Neural crest cell (in vitro differentiated cells): ENCODE measurements around the gene ZNF423. TPM values are rescaled to one million over a fixed set of nuclear protein-coding genes. Genes with fewer than 3 reads are reported as not detected.

Experiments
- DNase-seq: peaks from one replicate; pipeline ENCODE4 v3.0.0; 2021; ENCODE audit warnings: low read depth, mixed read lengths, low spot score
- H3K27ac Mint-ChIP-seq: one replicate; pipeline ENCODE4 v1.8.0; 2021; ENCODE audit warnings: mild to moderate bottlenecking, mixed read lengths; ENCODE audit not compliant: unreplicated experiment
- H3K27me3 Mint-ChIP-seq: 2 replicates; pipeline ENCODE4 v1.8.0; 2021; ENCODE audit warnings: low read depth, mild to moderate bottlenecking, mixed read lengths
- H3K36me3 Mint-ChIP-seq: 2 replicates; pipeline ENCODE4 v1.8.0; 2021; ENCODE audit warnings: low read depth, mild to moderate bottlenecking, mixed read lengths
- H3K4me1 Mint-ChIP-seq: 2 replicates; pipeline ENCODE4 v1.8.0; 2021; ENCODE audit warnings: mixed read lengths
- H3K4me3 Mint-ChIP-seq: one replicate; pipeline ENCODE4 v1.8.0; 2021; ENCODE audit warnings: mild to moderate bottlenecking, mixed read lengths
- H3K9me3 Mint-ChIP-seq: 2 replicates; pipeline ENCODE4 v1.8.0; 2021; ENCODE audit warnings: mixed read lengths
- CTCF ChIP-seq: fragments of 200-600 bp; sonication (generic); conservative IDR thresholded peaks from 2 replicates; pipeline ENCODE4 v1.5.0; 2021; ENCODE audit warnings: antibody characterized with exemption, mild to moderate bottlenecking
- total RNA-seq: library from RNA; stranded (reverse); gene quantifications from 2 replicates; pipeline ENCODE4 v1.2.1, GENCODE V29; 2021

Gene ZNF423
- total RNA-seq, 1 donor from 2014 or later = 55.4 TPM

GRCh38 chr16:49674990-49675389 is 180.9 kb downstream of the ZNF423 start:
- Mint-ChIP-seq H3K4me1 (peaks cover 19% of the 10 kb centered on the region), H3K27me3 (no peaks in the 10 kb centered on the region), H3K27ac (no peak overlapping the region), H3K4me3 (no peak overlapping the region), H3K36me3 (peaks cover 10% of the 10 kb centered on the region), H3K9me3 (no peaks in the 10 kb centered on the region)
- no peak for TF ChIP-seq CTCF
- no peak for DNase-seq

- no peak overlapping the region for H3K4me3 Mint-ChIP-seq
- H3K27ac Mint-ChIP-seq = peak overlapping the region; percentile 92
- peaks cover 19% of the 10 kb centered on the region for H3K4me1 Mint-ChIP-seq
- no peaks in the 10 kb centered on the region for H3K27me3 Mint-ChIP-seq
- no peak for DNase-seq
- no peaks in the 10 kb centered on the region for H3K9me3 Mint-ChIP-seq
- peaks cover 9% of the 10 kb centered on the region for H3K36me3 Mint-ChIP-seq
- TF ChIP-seq CTCF = no peak
Measured at GRCh38 chr16:49674351-49674851, 181.5 kb downstream of the ZNF423 start.

GRCh38 chr16:49673442-49673841 is 182.5 kb downstream of the ZNF423 start:
- Mint-ChIP-seq H3K4me1 (peaks cover 19% of the 10 kb centered on the region), H3K27me3 (no peaks in the 10 kb centered on the region), H3K36me3 (peaks cover 5% of the 10 kb centered on the region), H3K27ac (no peak overlapping the region), H3K4me3 (no peak overlapping the region), H3K9me3 (no peaks in the 10 kb centered on the region)
- TF ChIP-seq CTCF = no peak
- no peak for DNase-seq

- no peak overlapping the region for H3K4me3 Mint-ChIP-seq
- peaks cover 5% of the 10 kb centered on the region for H3K36me3 Mint-ChIP-seq
- DNase-seq = no peak
- H3K27ac Mint-ChIP-seq = no peak overlapping the region
- no peaks in the 10 kb centered on the region for H3K27me3 Mint-ChIP-seq
- H3K9me3 Mint-ChIP-seq = no peaks in the 10 kb centered on the region
- peak; percentile 26 for TF ChIP-seq CTCF
- peaks cover 19% of the 10 kb centered on the region for H3K4me1 Mint-ChIP-seq
Measured at GRCh38 chr16:49672753-49673152, 183.2 kb downstream of the ZNF423 start.

GRCh38 chr16:49671333-49671732 is 184.6 kb downstream of the ZNF423 start:
- Mint-ChIP-seq H3K27me3 (no peaks in the 10 kb centered on the region), H3K4me3 (no peak overlapping the region), H3K36me3 (peaks cover 3% of the 10 kb centered on the region), H3K9me3 (no peaks in the 10 kb centered on the region), H3K27ac (no peak overlapping the region), H3K4me1 (peaks cover 24% of the 10 kb centered on the region)
- DNase-seq = no peak
- no peak for TF ChIP-seq CTCF
